NT2/D1 (cell line): Measurements from ENCODE around the gene NRXN2.

Experiments used
- DNase-seq: peaks from one replicate; pipeline ENCODE4 v3.0.0-alpha.2; 2011; ENCODE audit warnings: low read depth, low spot score
- H3K27me3 ChIP-seq: 2 replicates; pipeline ENCODE4 v1.6.0; 2011; ENCODE audit warnings: mild to moderate bottlenecking; ENCODE audit not compliant: insufficient read length, insufficient read depth
- H3K36me3 ChIP-seq: 2 replicates; pipeline ENCODE4 v1.6.1; 2011; ENCODE audit warnings: mild to moderate bottlenecking, low read length, mixed read lengths; ENCODE audit not compliant: insufficient read depth, insufficient read length
- H3K4me1 ChIP-seq: 2 replicates; pipeline ENCODE4 v1.5.1; 2011; ENCODE audit not compliant: insufficient read depth, insufficient read length
- H3K4me3 ChIP-seq: 2 replicates; pipeline ENCODE4 v1.5.1; 2011; ENCODE audit warnings: low read depth; ENCODE audit not compliant: insufficient read length
- H3K9ac ChIP-seq: 2 replicates; pipeline ENCODE4 v1.6.0; 2011; ENCODE audit warnings: low read depth; ENCODE audit not compliant: insufficient read length
- H3K9me3 ChIP-seq: 2 replicates; pipeline ENCODE4 v1.5.1; 2011; ENCODE audit warnings: mild to moderate bottlenecking, low read length; ENCODE audit not compliant: insufficient read depth
- SUZ12 ChIP-seq: IDR thresholded peaks from 2 replicates; pipeline ENCODE4 v1.6.1; 2011; ENCODE audit not compliant: insufficient read length, insufficient read depth; ENCODE audit errors: extremely low read depth
- YY1 ChIP-seq: IDR thresholded peaks from 2 replicates; pipeline ENCODE4 v1.6.1; 2011; ENCODE audit not compliant: insufficient read length, insufficient read depth
- ZNF274 ChIP-seq: IDR thresholded peaks from 2 replicates; pipeline ENCODE4 v1.6.1; 2011; ENCODE audit warnings: mild to moderate bottlenecking, low read depth, low read length

Gene NRXN2

DNA sequence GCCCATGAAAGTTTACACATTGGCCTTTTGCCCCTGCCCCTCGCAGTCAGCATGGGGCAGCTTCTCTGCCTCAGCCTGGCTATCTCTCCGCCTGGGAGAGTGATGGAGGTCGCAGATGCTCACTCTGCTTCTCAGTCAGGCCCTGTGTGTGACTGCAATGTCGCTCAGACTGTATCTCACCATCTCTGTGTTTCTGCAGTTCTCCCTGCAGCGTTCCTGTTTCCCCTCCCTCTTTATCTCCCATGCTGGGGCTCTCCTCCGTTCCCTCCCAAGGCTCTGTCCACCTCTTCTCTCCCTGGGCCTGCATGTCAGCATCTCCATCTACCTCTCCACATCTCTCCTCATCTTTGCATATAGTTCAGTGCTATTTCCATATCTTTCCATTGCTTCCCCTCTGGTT lies 93.9 kb downstream of the NRXN2 start:
- DNase-seq, result no peak
- TF ChIP-seq SUZ12 (no peak), YY1 (no peak), ZNF274 (no peak)
- no peaks in the 10 kb centered on the region for H3K9me3 ChIP-seq
- no peak overlapping the region for H3K9ac ChIP-seq
- peaks cover 6% of the 10 kb centered on the region for H3K4me1 ChIP-seq
- no peaks in the 10 kb centered on the region for H3K36me3 ChIP-seq
- H3K4me3 ChIP-seq, result no peak overlapping the region
- H3K27me3 ChIP-seq, result no peaks in the 10 kb centered on the region

DNA sequence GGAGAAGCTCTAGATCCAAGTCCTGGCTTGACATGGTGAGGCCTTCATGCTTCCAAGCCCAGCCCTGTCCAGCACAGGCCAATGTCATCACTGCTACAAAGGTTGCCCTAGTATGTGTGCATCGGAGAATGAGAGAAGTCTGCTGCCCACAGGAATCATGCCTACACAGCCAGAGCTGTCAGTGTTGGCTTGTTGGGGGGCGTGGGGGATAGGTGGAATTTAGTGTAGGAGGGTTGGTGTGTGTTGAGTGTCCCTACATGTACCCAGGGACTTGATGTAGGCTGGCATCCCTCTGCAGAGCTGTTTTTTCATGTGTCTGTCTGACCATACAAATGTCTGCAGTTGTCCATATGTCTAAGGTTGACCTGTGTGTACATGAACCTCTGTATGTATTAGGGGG lies 94.4 kb downstream of the NRXN2 start:
- no peaks in the 10 kb centered on the region for H3K9me3 ChIP-seq
- no peak for DNase-seq
- TF ChIP-seq ZNF274 (no peak), YY1 (no peak), SUZ12 (no peak)
- no peaks in the 10 kb centered on the region for H3K36me3 ChIP-seq
- H3K27me3 ChIP-seq, result no peaks in the 10 kb centered on the region
- H3K9ac ChIP-seq, result no peak overlapping the region
- no peak overlapping the region for H3K4me3 ChIP-seq
- H3K4me1 ChIP-seq, result peaks cover 6% of the 10 kb centered on the region

DNA sequence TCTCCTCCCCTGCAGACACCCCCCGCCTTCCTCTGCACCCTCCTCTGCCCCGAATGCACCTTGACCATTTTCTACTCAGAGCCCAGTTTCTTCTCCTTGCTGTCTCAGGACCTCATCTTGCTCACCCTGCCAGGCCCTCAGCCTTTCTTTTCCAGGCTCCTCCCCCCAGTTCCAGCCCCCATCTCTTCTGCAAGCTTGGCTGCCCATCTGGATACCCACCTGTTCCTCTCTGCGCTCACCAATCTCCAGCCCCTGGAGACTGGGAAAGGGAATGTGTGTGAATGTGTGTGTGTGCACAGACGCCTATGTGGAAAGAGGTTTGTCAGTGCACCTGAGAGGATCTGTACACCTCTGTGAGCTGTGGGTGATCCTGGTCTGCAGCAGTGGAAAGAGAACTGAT lies 95.6 kb downstream of the NRXN2 start:
- H3K9me3 ChIP-seq, result no peaks in the 10 kb centered on the region
- TF ChIP-seq YY1 (no peak), SUZ12 (no peak), ZNF274 (no peak)
- H3K36me3 ChIP-seq, result no peaks in the 10 kb centered on the region
- H3K4me3 ChIP-seq, result no peak overlapping the region
- peaks cover 6% of the 10 kb centered on the region for H3K4me1 ChIP-seq
- H3K9ac ChIP-seq, result no peak overlapping the region
- H3K27me3 ChIP-seq, result no peaks in the 10 kb centered on the region
- DNase-seq, result no peak

DNA sequence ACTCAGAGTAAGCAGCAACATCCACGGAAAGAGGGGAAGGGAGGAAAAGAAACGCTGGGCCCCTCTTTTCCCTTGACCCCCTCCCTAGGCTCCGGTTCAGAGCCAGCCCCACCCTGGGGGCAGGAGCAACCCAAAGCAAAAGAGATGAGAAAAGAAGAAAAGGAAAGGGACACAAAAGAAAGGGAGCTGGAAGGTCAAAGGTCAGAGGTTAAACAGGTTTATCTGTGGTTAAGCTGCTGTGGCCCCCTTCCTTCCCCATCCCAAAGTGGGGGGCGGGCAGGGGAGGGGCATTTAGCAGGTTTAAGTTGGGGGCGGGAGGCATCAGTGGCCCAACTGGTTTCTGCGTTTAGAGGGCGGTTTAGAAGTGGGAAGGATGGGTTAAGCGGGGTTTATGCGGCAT lies 96.4 kb downstream of the NRXN2 start:
- Histone ChIP-seq H3K4me3 (no peak overlapping the region), H3K4me1 (peaks cover 6% of the 10 kb centered on the region), H3K9ac (no peak overlapping the region), H3K9me3 (no peaks in the 10 kb centered on the region), H3K27me3 (no peaks in the 10 kb centered on the region), H3K36me3 (no peaks in the 10 kb centered on the region)
- no peak for DNase-seq
- TF ChIP-seq ZNF274 (no peak), SUZ12 (no peak), YY1 (no peak)

DNA sequence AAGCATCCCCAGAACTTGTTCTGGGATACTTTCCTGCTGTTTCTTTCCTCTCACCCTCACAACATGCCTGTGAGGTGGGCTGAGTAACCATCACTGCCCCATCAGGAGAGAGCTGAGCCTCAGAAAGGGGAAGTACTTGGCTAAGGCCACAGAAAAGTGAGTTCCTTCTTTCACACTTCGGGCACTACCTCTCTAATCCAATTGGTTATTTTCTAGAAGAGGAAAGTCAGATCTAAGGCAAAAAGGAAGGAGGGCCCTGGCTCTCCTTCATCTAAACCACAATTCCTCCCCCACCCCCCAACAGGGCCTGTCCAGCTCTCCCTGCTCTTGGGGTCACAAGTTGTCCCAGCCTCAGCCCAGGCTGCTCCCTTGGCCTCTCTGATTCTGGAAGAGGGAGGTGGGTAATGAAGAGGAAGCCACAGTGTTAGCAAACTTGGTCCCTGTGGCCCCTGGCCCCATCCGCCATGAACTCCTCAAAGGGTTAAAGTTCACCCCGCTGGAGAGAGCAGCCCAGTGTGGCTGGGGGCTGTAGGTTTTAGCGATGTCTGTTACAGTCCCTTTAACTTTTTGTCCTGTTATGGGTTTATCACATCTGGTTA lies 98.0 kb downstream of the NRXN2 start:
- Histone ChIP-seq H3K9ac (no peak overlapping the region), H3K4me1 (peaks cover 12% of the 10 kb centered on the region), H3K4me3 (no peak overlapping the region), H3K36me3 (no peaks in the 10 kb centered on the region), H3K27me3 (no peaks in the 10 kb centered on the region), H3K9me3 (no peaks in the 10 kb centered on the region)
- TF ChIP-seq YY1 (no peak), SUZ12 (no peak), ZNF274 (no peak)
- no peak for DNase-seq

DNA sequence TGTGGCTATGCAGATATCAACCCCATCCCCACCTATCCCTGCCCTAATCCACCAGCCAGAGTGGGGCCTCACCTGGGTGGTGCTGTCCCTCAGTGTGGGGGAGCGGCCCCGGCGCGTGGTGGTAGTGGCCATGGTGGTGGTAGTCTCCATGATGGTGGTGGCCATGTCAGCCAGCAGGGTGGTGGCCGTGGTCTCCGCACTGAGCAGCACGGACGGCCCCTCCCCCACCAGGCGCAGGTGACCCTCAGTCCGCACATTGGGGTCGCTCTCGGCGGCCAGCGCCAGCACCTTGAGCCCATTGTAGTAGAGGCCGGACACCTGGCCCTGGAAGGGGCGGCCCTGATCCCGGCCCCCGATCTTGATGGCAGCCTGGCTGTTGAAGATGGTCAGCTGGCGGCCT lies 100.3 kb downstream of the NRXN2 start:
- Histone ChIP-seq H3K4me1 (peaks cover 24% of the 10 kb centered on the region), H3K36me3 (no peaks in the 10 kb centered on the region), H3K27me3 (no peaks in the 10 kb centered on the region), H3K9me3 (no peaks in the 10 kb centered on the region), H3K4me3 (no peak overlapping the region), H3K9ac (no peak overlapping the region)
- TF ChIP-seq ZNF274 (no peak), SUZ12 (no peak), YY1 (no peak)
- no peak for DNase-seq

DNA sequence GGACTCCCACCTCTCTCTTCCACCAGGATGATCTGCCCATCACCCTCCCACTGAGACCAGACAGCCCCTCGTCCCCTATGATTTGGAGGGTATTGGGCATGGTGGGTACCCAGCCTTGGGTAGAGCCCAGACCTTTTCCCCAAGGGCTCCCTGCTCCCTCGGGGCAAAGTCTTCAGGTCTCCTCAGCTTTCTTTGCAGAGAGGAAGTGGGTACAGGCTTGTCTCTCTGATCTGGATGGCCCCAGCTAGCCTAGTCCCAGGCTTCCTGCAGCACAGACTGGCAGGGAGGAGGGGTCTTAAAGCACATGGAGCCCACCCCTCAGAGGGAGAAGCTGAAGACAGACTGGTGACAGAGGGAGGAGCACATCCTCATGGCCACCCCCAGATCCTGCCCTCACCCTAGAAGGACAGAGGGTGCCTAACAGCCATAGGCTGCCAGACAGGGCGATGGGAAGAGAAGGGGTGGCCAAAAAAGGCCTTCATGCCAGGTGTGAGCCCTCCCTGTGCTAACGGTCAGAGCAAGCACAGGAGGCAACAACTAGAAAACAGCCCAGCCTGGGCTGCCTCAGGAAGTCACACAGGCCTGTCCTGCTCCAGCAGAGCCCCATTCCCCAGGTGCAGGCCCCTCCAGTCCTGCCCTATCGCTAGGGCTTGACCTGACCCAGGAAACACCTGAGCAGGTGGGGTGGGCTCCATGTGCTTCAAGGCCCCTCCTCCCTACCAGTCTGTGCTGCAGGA lies 101.5 kb downstream of the NRXN2 start:
- no peak overlapping the region for H3K4me3 ChIP-seq
- no peak for TF ChIP-seq SUZ12
- no peak for TF ChIP-seq YY1
- no peak for TF ChIP-seq ZNF274

More for the DNA sequence above, 101.5 kb downstream of the NRXN2 start:
- no peak for DNase-seq
- peaks cover 24% of the 10 kb centered on the region for H3K4me1 ChIP-seq
- no peaks in the 10 kb centered on the region for H3K36me3 ChIP-seq
- no peak overlapping the region for H3K9ac ChIP-seq
- no peaks in the 10 kb centered on the region for H3K9me3 ChIP-seq
- no peaks in the 10 kb centered on the region for H3K27me3 ChIP-seq
